Peyer's patch (tissue), 4 donors: Measurements from ENCODE around the gene ZNF516. TPM values are rescaled to one million over a fixed set of nuclear protein-coding genes. Genes with fewer than 3 reads are reported as not detected.

Source experiments
- DNase-seq, 3 donors: peaks; one replicate each; pipeline ENCODE4 v3.0.0-alpha.2; 2017 to 2019
- H3K27ac ChIP-seq, 4 donors: fragments of 200-600 bp; sonication (generic); one replicate each; pipeline ENCODE4 v1.5.1; 2016 to 2019
- H3K27me3 ChIP-seq, 2 donors: fragments of 200-600 bp; sonication (generic); one replicate each; pipeline ENCODE4 v1.5.1; 2019
- H3K36me3 ChIP-seq, 3 donors: fragments of 200-600 bp; sonication (generic); one replicate each; pipeline ENCODE4 v1.5.1; 2016 to 2019
- H3K4me1 ChIP-seq, 4 donors: fragments of 200-600 bp; sonication (generic); one replicate each; pipeline ENCODE4 v1.5.1; 2016 to 2019
- H3K4me3 ChIP-seq, 4 donors: fragments of 200-600 bp; sonication (generic); 1 replicate in 3 of 4; 2 replicates in 1 of 4; pipeline ENCODE4 v1.5.1; 2016 to 2019; ENCODE audit warnings: mild to moderate bottlenecking in 1 of 4
- H3K9me3 ChIP-seq, 4 donors: fragments of 200-600 bp; sonication (generic); one replicate each; pipeline ENCODE4 v1.5.1; 2016 to 2019; ENCODE audit warnings: mild to moderate bottlenecking in 1 of 4
- CTCF ChIP-seq, 6 experiments: fragments of 450-650 bp in 4 of 6; fragments of 200-600 bp in 2 of 6; sonication (generic) in 1 of 6; IDR thresholded peaks; one replicate each; pipeline ENCODE4 v1.5.1; 2017 to 2019; ENCODE audit warnings: antibody characterized with exemption in 6 of 6, mild to moderate bottlenecking in 3 of 6, moderate library complexity in 1 of 6
- POLR2A ChIP-seq, 2 donors: fragments of 450-650 bp; IDR thresholded peaks; one replicate each; pipeline ENCODE4 v1.5.1; 2017; ENCODE audit warnings: antibody characterized with exemption in 2 of 2, mild to moderate bottlenecking in 2 of 2, moderate library complexity in 2 of 2
- total RNA-seq, 4 donors: library from RNA; depleted of rRNA; stranded (reverse); fragments of >200 nt; gene quantifications; one replicate each; pipeline ENCODE4 v1.1.0, GENCODE V29; 2016

Gene ZNF516
- total RNA-seq, 4 donors from 2014 or later: 19.8 to 39.6 (median 25.7) TPM

- peak in 1 of 3 donors; percentile 31 for DNase-seq
- Histone ChIP-seq H3K4me3 (no peak overlapping the region), H3K9me3 (no peaks in the 10 kb centered on the region), H3K27ac (peak overlapping the region in 2 of 4 donors; percentile 29 to 36), H3K36me3 (peaks cover 0 to 6% (median 0%) of the 10 kb centered on the region in 3 donors), H3K4me1 (peaks cover 0 to 45% (median 0%) of the 10 kb centered on the region in 4 donors), H3K27me3 (no peaks in the 10 kb centered on the region)
- TF ChIP-seq POLR2A (IDR thresholded peaks at IDR 0.05) (no peak), CTCF (IDR thresholded peaks at IDR 0.05) (no peak)
Observed at GRCh38 chr18:76447258-76447890, 47.7 kb downstream of the ZNF516 start.

GRCh38 chr18:76446321-76447257 lies 48.5 kb downstream of the ZNF516 start:
- Histone ChIP-seq H3K36me3 (peaks cover 0 to 13% (median 0%) of the 10 kb centered on the region in 3 donors), H3K4me1 (peaks cover 0 to 41% (median 0%) of the 10 kb centered on the region in 4 donors), H3K9me3 (no peaks in the 10 kb centered on the region), H3K27ac (peak overlapping the region in 2 of 4 donors; percentile 2 to 29), H3K4me3 (no peak overlapping the region), H3K27me3 (no peaks in the 10 kb centered on the region)
- no peak for TF ChIP-seq CTCF (IDR thresholded peaks at IDR 0.05)
- TF ChIP-seq POLR2A (IDR thresholded peaks at IDR 0.05): no peak
- DNase-seq: peak in 1 of 3 donors; percentile 37

- peaks cover 0 to 20% (median 0%) of the 10 kb centered on the region in 3 donors for H3K36me3 ChIP-seq
- no peaks in the 10 kb centered on the region for H3K27me3 ChIP-seq
- H3K4me1 ChIP-seq: peaks cover 0 to 40% (median 0%) of the 10 kb centered on the region in 4 donors
- H3K4me3 ChIP-seq: no peak overlapping the region
- H3K27ac ChIP-seq: peak overlapping the region in 3 of 4 donors; percentile 2 to 17 (median 3)
- no peak for TF ChIP-seq CTCF (IDR thresholded peaks at IDR 0.05)
- TF ChIP-seq POLR2A (IDR thresholded peaks at IDR 0.05): no peak
- peak in 1 of 3 donors; percentile 43 for DNase-seq
- H3K9me3 ChIP-seq: no peaks in the 10 kb centered on the region
Observed at GRCh38 chr18:76445741-76446232, 49.3 kb downstream of the ZNF516 start.

- no peak overlapping the region for H3K4me3 ChIP-seq
- TF ChIP-seq CTCF (IDR thresholded peaks at IDR 0.05) (no peak), POLR2A (IDR thresholded peaks at IDR 0.05) (no peak)
- peak overlapping the region in 3 of 4 donors; percentile 2 to 17 (median 3) for H3K27ac ChIP-seq
- DNase-seq: no peak
- H3K9me3 ChIP-seq: no peaks in the 10 kb centered on the region
- no peaks in the 10 kb centered on the region for H3K27me3 ChIP-seq
- peaks cover 0 to 40% (median 0%) of the 10 kb centered on the region in 4 donors for H3K4me1 ChIP-seq
- peaks cover 0 to 22% (median 0%) of the 10 kb centered on the region in 3 donors for H3K36me3 ChIP-seq
Observed at GRCh38 chr18:76445275-76445674, 49.8 kb downstream of the ZNF516 start.

- H3K9me3 ChIP-seq: no peaks in the 10 kb centered on the region
- no peak overlapping the region for H3K27ac ChIP-seq
- TF ChIP-seq POLR2A (IDR thresholded peaks at IDR 0.05) (no peak), CTCF (IDR thresholded peaks at IDR 0.05) (no peak)
- H3K4me3 ChIP-seq: no peak overlapping the region
- no peak for DNase-seq
- peaks cover 0 to 25% (median 0%) of the 10 kb centered on the region in 3 donors for H3K36me3 ChIP-seq
- no peaks in the 10 kb centered on the region for H3K27me3 ChIP-seq
- H3K4me1 ChIP-seq: peaks cover 0 to 40% (median 0%) of the 10 kb centered on the region in 4 donors
Observed at GRCh38 chr18:76444446-76445105, 50.5 kb downstream of the ZNF516 start.
